ENCODE results near the gene SLCO3A1. TPM values are rescaled to one million over a fixed set of nuclear protein-coding genes. Genes with fewer than 3 reads are reported as not detected.

Gene SLCO3A1
- total RNA-seq, 1 donor: 8.6 TPM

- DNase-seq (ENCODE audit: low read depth): no peak
- no peak for TF ChIP-seq CTCF (IDR thresholded peaks at IDR 0.05; ENCODE audit: insufficient read depth, low read depth, low read length)
- H3K4me3 ChIP-seq (ENCODE audit: low read depth, low read length): no peak overlapping the region
These were observed 330.6 kb downstream of the SLCO3A1 start for GRCh38 chr15:92184142-92184541.

- TF ChIP-seq CTCF (IDR thresholded peaks at IDR 0.05; ENCODE audit: insufficient read depth, low read depth, low read length): no peak
- no peak for DNase-seq (ENCODE audit: low read depth)
- no peak overlapping the region for H3K4me3 ChIP-seq (ENCODE audit: low read depth, low read length)
These were observed 331.2 kb downstream of the SLCO3A1 start for GRCh38 chr15:92184679-92185230.

GRCh38 chr15:92187975-92188374 lies 334.5 kb downstream of the SLCO3A1 start:
- DNase-seq (ENCODE audit: low read depth): no peak
- no peak for TF ChIP-seq CTCF (IDR thresholded peaks at IDR 0.05; ENCODE audit: insufficient read depth, low read depth, low read length)
- H3K4me3 ChIP-seq (ENCODE audit: low read depth, low read length): no peak overlapping the region

GRCh38 chr15:92189166-92189565 lies 335.7 kb downstream of the SLCO3A1 start:
- no peak overlapping the region for H3K4me3 ChIP-seq (ENCODE audit: low read depth, low read length)
- no peak for DNase-seq (ENCODE audit: low read depth)
- no peak for TF ChIP-seq CTCF (IDR thresholded peaks at IDR 0.05; ENCODE audit: insufficient read depth, low read depth, low read length)

GRCh38 chr15:92195241-92195640 lies 341.7 kb downstream of the SLCO3A1 start:
- no peak for DNase-seq (ENCODE audit: low read depth)
- no peak overlapping the region for H3K4me3 ChIP-seq (ENCODE audit: low read depth, low read length)
- TF ChIP-seq CTCF (IDR thresholded peaks at IDR 0.05; ENCODE audit: insufficient read depth, low read depth, low read length): no peak

- H3K4me3 ChIP-seq (ENCODE audit: low read depth, low read length): no peak overlapping the region
- TF ChIP-seq CTCF (IDR thresholded peaks at IDR 0.05; ENCODE audit: insufficient read depth, low read depth, low read length): no peak
- DNase-seq (ENCODE audit: low read depth): no peak
These were observed 342.8 kb downstream of the SLCO3A1 start for GRCh38 chr15:92196342-92196741.

GRCh38 chr15:92197746-92198145 lies 344.2 kb downstream of the SLCO3A1 start:
- DNase-seq (ENCODE audit: low read depth): no peak
- no peak for TF ChIP-seq CTCF (IDR thresholded peaks at IDR 0.05; ENCODE audit: insufficient read depth, low read depth, low read length)
- no peak overlapping the region for H3K4me3 ChIP-seq (ENCODE audit: low read depth, low read length)

Data from fibroblast of villous mesenchyme (primary cell).